ENCODE data around the gene RPS26.

The RPS26 gene

DNA sequence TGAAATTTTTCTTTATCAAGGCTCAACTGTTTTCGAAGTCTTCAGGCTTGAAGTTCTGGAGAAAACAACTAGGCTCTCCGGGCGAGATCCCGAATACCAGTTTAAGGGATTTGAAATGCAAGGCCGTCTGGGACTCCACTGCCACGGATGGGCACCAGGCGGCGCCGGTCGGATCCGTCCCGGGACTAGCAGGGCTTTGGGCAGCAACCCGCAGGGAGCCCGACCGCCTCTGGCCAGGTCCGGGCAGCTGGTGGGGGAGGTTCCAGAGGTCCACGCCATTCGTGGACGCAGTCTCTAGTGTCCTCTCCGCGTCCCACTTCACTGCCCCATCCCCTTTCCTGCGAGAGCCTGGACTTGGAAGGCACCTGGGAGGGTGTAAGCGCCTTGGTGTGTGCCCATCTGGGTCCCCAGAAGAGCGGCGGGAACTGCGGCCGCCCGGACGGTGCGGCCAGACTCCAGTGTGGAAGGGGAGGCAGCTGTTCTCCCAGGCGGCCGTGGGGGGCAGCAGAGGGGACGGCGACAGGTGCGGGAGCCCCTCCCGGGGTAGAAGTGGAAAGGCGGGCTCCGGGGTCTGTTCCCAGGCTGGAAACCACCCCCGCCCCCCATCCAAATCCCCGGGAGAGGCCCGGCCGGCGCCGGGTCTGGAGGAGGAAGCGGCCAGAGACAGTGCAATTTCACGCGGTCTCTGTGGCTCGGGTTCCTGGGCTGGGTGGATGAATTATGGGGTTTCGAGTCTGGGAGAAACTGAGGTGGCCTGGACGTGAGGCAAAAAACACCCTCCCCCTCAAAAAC, 37.4 kb downstream of the RPS26 start:
- peak in 2 of 3 experiments; percentile 19 to 25 for DNase-seq (ENCODE audit: low read depth in 3 of 3)

DNA sequence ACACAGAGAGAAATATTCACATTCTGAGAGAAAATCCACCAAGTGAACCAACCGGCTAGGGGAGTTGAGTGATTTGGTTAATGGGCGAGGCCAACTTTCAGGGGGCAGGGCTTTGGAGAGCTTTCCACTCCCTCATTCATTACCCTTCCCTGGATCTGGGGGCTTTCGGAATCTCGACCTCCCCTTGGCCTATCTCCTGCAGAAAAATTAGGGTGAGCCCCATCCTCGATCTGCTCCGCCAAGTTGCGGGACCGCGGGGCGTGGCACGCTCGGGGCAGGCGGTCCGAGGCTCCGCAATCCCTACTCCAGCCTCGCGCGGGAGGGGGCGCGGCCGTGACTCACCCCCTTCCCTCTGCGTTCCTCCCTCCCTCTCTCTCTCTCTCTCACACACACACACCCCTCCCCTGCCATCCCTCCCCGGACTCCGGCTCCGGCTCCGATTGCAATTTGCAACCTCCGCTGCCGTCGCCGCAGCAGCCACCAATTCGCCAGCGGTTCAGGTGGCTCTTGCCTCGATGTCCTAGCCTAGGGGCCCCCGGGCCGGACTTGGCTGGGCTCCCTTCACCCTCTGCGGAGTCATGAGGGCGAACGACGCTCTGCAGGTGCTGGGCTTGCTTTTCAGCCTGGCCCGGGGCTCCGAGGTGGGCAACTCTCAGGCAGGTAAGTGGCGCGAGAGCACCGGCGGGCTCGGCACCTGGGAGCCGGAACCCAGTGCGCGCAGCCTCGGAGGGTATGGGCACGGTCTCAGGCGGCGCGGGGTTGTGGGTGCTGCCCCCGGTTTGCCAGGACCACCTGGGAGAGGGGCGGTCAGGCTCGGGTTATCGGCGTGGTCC, 38.2 kb downstream of the RPS26 start, which contains the start of gene ERBB3:
ERBB3 (plus strand) TSS at position 443 of the 833 bp plus-strand sequence; CDS start at position 579, 136 bp downstream.
- DNase-seq (ENCODE audit: low read depth in 3 of 3), result peak; percentile 39 to 58 (median 41)

DNA sequence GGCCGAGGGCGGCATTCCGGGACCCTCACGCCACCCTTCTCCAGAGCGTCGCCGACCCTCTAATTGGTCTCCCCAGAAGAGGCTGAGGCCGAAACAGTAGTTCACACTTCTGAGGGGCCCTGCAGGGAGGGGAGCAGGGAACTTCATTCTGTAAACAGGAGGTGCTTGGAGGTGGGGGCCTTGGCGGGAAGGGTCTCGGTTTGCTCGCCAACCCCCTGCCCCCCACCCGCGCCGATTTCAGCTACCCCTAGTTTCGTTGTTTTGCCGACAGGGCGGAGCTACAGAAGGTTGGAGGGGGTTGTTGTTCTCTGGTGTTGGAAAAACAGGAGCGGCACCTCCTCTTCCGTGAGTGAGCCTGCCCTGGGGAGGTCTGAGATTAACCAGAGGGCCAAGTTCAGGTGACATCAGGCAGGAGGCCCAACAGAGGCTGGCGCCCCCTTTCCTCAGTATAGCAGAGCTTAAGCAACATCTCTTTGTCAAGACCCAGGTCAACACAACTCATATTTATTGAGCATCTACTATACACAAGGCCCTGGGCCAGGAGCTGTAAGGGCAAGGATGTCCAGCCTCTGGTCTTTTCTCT, 38.9 kb downstream of the RPS26 start:
- DNase-seq (ENCODE audit: low read depth in 3 of 3), result no peak

DNA sequence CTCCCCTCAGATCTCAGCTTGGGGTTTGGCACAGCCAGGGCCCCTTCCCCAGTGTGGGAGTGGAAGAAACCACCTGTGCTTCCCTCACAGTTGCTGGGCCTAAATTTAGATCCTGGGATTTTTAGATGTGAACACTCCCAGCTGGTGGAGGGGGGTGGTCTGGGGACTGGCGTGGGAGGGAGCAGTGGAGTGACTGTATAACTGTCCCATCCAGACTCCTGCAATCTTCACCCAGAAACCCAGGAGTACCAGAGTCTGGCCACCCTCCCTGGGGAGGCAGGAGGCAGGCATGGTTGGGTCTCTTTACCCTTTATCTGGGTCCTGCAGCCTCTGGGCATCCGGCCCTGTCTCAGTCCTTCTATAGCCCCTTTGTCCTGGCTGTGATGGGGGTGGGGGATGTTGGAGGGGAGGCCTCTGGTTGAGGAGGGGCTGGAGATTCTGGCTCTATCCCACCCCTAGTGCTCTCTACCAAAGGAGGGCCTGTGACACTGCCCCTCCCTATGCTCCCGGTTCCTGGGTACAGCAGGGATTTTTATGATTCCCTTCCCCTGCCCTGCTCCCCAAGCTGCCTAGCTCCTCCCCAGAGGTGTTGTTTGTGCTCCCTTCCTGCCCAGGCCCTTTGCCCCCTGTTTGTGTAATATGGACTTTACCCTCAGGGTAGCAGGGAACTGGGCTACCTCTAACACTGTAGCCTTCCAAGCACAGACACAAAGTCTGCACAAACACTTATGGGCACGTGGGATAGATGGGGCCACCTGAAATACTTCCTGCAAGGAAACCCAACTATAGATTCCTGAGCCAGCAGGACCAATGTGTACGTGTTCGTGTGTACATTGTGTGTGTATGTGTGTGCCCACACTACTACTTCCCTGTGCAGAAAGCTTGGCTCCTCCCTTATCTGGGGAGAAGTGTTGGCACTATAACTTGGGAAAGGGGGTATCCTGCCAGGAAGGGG, 40.0 kb downstream of the RPS26 start:
- DNase-seq (ENCODE audit: low read depth in 3 of 3), result no peak

DNA sequence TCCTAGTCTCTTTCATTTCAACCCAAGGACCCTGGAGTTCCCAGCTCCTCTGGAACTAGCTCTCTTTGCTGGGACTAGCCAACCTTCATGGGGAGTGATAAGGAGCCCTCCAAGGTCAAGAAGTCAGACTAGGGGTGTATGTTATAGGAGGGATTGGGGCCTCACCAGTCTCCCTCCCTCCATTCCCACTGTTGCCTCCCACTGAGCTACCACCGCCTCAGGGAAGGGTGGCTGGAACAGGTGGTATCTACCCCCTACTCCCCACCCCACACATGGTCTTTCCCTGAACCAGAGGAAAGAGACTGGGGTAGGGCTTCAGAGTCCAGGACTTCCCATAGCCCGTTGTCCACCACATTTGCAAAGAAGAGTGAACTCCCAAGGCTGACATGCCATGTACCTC, 40.7 kb downstream of the RPS26 start:
- no peak for DNase-seq (ENCODE audit: low read depth in 3 of 3)

DNA sequence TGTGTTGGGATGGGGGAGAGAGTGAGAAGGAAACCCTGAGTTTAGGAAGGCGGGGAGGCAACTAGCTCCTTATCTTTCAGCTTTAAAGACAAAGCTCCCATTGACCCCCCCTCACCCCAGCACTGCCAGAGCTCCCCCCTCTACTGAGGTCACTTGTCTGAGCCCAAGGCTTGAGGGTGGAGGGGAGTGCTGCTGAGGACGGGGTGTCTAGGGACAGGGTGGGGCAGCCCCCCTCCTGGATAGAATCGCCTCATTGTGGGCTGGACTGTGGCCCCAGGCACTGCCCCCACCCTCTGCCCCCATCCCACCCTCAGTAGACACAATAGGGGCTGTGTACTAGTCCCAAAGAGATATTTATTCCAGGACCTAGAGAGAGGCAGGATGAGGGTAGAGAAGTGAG, 41.2 kb downstream of the RPS26 start:
- no peak for DNase-seq (ENCODE audit: low read depth in 3 of 3)

DNA sequence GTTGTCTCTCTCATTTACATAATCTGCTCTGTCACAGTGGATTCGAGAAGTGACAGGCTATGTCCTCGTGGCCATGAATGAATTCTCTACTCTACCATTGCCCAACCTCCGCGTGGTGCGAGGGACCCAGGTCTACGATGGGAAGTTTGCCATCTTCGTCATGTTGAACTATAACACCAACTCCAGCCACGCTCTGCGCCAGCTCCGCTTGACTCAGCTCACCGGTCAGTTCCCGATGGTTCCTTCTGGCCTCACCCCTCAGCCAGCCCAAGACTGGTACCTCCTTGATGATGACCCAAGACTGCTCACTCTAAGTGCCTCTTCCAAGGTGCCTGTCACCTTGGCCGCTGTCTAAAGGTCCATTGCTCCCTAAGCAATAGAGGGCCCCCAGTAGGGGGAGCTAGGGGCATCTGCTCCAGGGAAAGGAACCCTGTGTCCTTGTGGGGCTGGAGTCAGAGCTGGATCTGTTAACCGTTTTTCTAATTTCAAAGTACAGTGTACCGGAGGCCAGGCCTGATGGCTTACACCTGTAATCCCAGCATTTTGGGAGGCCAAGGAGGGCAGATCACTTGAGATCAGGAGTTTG, 43.3 kb downstream of the RPS26 start:
- DNase-seq (ENCODE audit: low read depth in 3 of 3), result no peak

DNA sequence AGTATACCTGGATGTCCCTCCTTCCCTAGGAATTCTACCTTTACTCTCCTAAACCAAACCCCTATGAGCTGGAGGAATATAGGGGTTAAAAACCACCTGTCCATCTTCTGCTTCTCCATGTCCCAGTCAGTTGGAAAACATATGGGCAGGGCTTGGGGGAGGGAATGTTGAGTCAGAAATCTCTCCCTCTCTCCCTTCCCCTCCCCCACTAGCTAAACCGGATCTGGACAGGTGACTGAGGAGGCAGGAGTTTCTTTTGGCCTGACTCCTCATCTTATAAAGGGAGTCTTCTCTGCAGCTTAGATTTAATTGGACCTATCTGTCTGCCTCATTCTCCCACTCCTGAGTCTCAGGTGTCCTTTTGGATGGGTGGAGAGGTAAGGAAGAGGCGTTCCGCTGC, 44.4 kb downstream of the RPS26 start:
- no peak for DNase-seq (ENCODE audit: low read depth in 3 of 3)

DNA sequence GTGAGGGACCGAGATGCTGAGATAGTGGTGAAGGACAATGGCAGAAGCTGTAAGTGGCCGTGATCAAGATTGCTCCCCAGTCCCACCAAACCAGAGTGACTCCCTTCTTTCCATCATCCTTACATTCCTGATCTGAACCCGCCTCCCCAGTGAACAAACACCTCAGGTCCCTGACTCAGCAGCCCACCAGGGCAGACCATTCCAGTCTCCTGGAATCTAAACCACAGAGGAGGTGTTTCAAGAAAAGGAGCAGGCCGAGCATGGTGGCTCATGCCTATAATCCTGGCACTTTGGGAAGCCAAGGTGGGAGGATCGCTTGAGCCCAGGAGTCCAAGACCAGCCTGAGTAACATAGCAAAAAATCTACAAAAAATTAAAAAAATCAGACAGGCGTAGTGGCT, 44.9 kb downstream of the RPS26 start:
- no peak for DNase-seq (ENCODE audit: low read depth in 3 of 3)

DNA sequence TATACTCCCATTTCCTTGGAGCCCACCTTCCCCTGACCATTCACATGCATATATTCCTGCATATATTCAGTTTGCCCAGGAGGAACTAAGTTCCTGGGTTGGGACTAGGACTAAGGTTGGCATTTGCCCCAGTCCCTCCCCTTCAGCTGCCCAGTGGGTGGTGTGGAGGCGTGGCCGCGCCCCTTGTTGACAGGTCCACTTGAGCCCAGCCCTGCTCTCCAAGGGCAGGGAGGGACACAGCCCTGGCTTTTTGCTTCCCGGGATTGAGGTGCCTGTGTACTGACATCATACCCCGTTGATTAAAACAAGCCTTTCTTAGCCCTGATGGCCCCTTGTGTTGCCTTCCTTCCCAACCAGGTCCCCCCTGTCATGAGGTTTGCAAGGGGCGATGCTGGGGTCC, 45.5 kb downstream of the RPS26 start:
- no peak for DNase-seq (ENCODE audit: low read depth in 3 of 3)

Data from stimulated activated CD4-positive, alpha-beta T cell treated with anti-CD3 and anti-CD28 coated beads, TNF-alpha, amount 100 ng/mL, for 4 hours (primary cell).